ENCODE measurements around the gene NPDC1.

The NPDC1 gene

GRCh38 chr9:137009217-137009616 lies 36.8 kb downstream of the NPDC1 start:
- TF ChIP-seq CTCF (IDR thresholded peaks at IDR 0.05; ENCODE audit: low read length), result no peak
- no peak for TF ChIP-seq EZH2 (IDR thresholded peaks at IDR 0.05; ENCODE audit: borderline replicate concordance, low read length)
- Histone ChIP-seq H4K20me1 (ENCODE audit: insufficient read depth, low read length) (no peaks in the 10 kb centered on the region), H3K4me2 (ENCODE audit: low read length) (no peak overlapping the region), H3K9ac (ENCODE audit: low read length) (no peak overlapping the region), H3K4me3 (ENCODE audit: low read depth, low read length, poor library complexity, severe bottlenecking) (no peak overlapping the region), H3K9me2 (ENCODE audit: low read depth, low read length) (no peaks in the 10 kb centered on the region), H3K27ac (ENCODE audit: low read depth, low read length, poor library complexity, severe bottlenecking) (no peak overlapping the region), H3K27me3 (ENCODE audit: insufficient read depth, low read length) (peaks cover 3% of the 10 kb centered on the region; the same call in 1 of the 2 replicates), H3K9me3 (ENCODE audit: low read length) (no peaks in the 10 kb centered on the region), H2AFZ (ENCODE audit: low read length) (no peak overlapping the region), H3K4me1 (ENCODE audit: insufficient read depth, low read length, severe bottlenecking) (no peaks in the 10 kb centered on the region), H3K79me2 (ENCODE audit: insufficient read depth, low read length) (no peaks in the 10 kb centered on the region), H3K36me3 (ENCODE audit: insufficient read depth, low read length) (no peaks in the 10 kb centered on the region), H3F3A (ENCODE audit: insufficient read depth, low read length) (no peaks in the 10 kb centered on the region)

- no peak overlapping the region for H3K4me2 ChIP-seq (ENCODE audit: low read length)
- H4K20me1 ChIP-seq (ENCODE audit: insufficient read depth, low read length), result no peaks in the 10 kb centered on the region
- H3F3A ChIP-seq (ENCODE audit: insufficient read depth, low read length), result no peaks in the 10 kb centered on the region
- H3K9me3 ChIP-seq (ENCODE audit: low read length), result no peaks in the 10 kb centered on the region
- no peaks in the 10 kb centered on the region for H3K9me2 ChIP-seq (ENCODE audit: low read depth, low read length)
- H3K4me3 ChIP-seq (ENCODE audit: low read depth, low read length, poor library complexity, severe bottlenecking), result no peak overlapping the region
- no peak overlapping the region for H2AFZ ChIP-seq (ENCODE audit: low read length)
- H3K9ac ChIP-seq (ENCODE audit: low read length), result no peak overlapping the region
- H3K79me2 ChIP-seq (ENCODE audit: insufficient read depth, low read length), result no peaks in the 10 kb centered on the region
- TF ChIP-seq CTCF (IDR thresholded peaks at IDR 0.05; ENCODE audit: low read length) (no peak), EZH2 (IDR thresholded peaks at IDR 0.05; ENCODE audit: borderline replicate concordance, low read length) (no peak)
- H3K36me3 ChIP-seq (ENCODE audit: insufficient read depth, low read length), result no peaks in the 10 kb centered on the region
- no peak overlapping the region for H3K27ac ChIP-seq (ENCODE audit: low read depth, low read length, poor library complexity, severe bottlenecking)
- H3K4me1 ChIP-seq (ENCODE audit: insufficient read depth, low read length, severe bottlenecking), result no peaks in the 10 kb centered on the region
- H3K27me3 ChIP-seq (ENCODE audit: insufficient read depth, low read length), result peaks cover 3% of the 10 kb centered on the region; the same call in 1 of the 2 replicates
Measured at GRCh38 chr9:137008312-137008711, 37.7 kb downstream of the NPDC1 start.

- H3K9me3 ChIP-seq (ENCODE audit: low read length), result no peaks in the 10 kb centered on the region
- H3K27ac ChIP-seq (ENCODE audit: low read depth, low read length, poor library complexity, severe bottlenecking), result no peak overlapping the region
- no peaks in the 10 kb centered on the region for H3K79me2 ChIP-seq (ENCODE audit: insufficient read depth, low read length)
- H3K4me1 ChIP-seq (ENCODE audit: insufficient read depth, low read length, severe bottlenecking), result no peaks in the 10 kb centered on the region
- no peaks in the 10 kb centered on the region for H4K20me1 ChIP-seq (ENCODE audit: insufficient read depth, low read length)
- no peaks in the 10 kb centered on the region for H3K9me2 ChIP-seq (ENCODE audit: low read depth, low read length)
- peaks cover 3% of the 10 kb centered on the region; the same call in 1 of the 2 replicates for H3K27me3 ChIP-seq (ENCODE audit: insufficient read depth, low read length)
- H3K36me3 ChIP-seq (ENCODE audit: insufficient read depth, low read length), result no peaks in the 10 kb centered on the region
- no peak overlapping the region for H3K4me3 ChIP-seq (ENCODE audit: low read depth, low read length, poor library complexity, severe bottlenecking)
- TF ChIP-seq EZH2 (IDR thresholded peaks at IDR 0.05; ENCODE audit: borderline replicate concordance, low read length), result no peak
- no peak for TF ChIP-seq CTCF (IDR thresholded peaks at IDR 0.05; ENCODE audit: low read length)
- no peak overlapping the region for H2AFZ ChIP-seq (ENCODE audit: low read length)
- no peaks in the 10 kb centered on the region for H3F3A ChIP-seq (ENCODE audit: insufficient read depth, low read length)
- no peak overlapping the region for H3K4me2 ChIP-seq (ENCODE audit: low read length)
- no peak overlapping the region for H3K9ac ChIP-seq (ENCODE audit: low read length)
Measured at GRCh38 chr9:137007816-137008270, 38.1 kb downstream of the NPDC1 start.

All from OCI-LY1 (cell line).